ENCODE measurements around the gene AGAP1.
"Not testable (repeated sequence)": the region's sequence is repeated elsewhere in the genome, so short reads cannot be mapped to it uniquely, and the experiment has no call there.

AGAP1 gene

DNA sequence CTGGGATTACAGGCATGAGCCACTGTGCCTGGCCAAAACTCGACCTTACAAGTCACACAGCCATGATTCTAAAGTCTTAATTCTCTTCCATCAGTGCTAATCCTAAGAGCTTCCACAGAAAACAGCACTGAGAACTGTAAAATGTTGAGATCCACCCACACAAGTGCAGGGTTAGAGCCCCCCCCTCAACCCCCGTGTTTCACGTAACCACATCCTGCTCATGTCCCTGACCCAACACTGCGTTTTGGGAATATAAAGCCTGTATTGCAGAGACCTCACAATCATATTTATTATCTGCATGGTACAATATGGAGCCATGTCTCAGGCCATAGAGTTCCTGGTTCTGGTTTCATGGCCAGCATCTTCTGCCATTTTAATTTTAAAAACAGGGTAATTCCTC, 563.5 kb downstream of the AGAP1 start:
- Histone ChIP-seq H3K4me3 (no peak overlapping the region), H3K27ac (no peak overlapping the region)
- TF ChIP-seq, protein P1, sequence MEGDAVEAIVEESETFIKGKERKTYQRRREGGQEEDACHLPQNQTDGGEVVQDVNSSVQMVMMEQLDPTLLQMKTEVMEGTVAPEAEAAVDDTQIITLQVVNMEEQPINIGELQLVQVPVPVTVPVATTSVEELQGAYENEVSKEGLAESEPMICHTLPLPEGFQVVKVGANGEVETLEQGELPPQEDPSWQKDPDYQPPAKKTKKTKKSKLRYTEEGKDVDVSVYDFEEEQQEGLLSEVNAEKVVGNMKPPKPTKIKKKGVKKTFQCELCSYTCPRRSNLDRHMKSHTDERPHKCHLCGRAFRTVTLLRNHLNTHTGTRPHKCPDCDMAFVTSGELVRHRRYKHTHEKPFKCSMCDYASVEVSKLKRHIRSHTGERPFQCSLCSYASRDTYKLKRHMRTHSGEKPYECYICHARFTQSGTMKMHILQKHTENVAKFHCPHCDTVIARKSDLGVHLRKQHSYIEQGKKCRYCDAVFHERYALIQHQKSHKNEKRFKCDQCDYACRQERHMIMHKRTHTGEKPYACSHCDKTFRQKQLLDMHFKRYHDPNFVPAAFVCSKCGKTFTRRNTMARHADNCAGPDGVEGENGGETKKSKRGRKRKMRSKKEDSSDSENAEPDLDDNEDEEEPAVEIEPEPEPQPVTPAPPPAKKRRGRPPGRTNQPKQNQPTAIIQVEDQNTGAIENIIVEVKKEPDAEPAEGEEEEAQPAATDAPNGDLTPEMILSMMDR (IDR thresholded peaks at IDR 0.05) = no peak
- no peak for DNase-seq (ENCODE audit: low spot score)

DNA sequence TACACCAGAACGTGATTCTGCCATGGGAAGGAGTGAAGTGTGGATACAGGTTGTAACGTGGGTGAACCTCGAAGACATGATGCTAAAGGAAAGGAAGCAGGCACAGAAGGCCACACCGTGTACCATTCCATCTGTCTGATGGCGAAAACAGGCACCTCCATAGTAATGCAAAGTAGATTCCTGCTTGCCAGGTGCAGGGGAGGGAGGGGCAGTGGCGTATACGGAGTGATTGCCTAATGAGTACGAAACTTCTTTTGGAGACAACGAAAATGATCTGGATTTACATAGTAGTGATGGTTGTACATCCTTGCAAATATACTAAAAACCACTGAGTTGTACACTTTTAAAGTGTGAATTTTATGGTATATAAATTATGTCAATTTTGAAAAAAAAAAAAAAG, 567.7 kb downstream of the AGAP1 start:
- Histone ChIP-seq H3K4me3 (no peak overlapping the region), H3K27ac (no peak overlapping the region)
- DNase-seq (ENCODE audit: low spot score) = no peak
- TF ChIP-seq, protein P1 (IDR thresholded peaks at IDR 0.05) = no peak

DNA sequence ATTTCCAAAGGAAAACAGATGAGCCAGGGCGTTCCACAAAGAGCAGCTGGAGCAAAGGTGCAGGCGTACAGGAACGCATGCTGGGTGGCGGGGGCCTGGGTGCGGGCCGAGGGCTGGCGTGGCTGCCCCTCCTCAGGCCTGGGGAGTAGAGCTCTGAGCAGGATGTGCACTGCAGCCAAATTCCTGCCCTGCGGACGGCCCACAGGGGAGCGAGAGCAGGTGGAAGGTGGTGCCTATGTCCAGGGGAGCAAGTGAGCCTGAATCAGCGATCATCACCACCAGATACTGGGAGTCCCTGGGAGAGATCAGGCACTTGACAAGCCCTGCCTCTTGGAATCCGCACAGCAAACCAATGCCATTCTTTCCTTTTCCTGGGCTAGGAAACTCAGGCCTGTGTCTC, 568.1 kb downstream of the AGAP1 start:
- TF ChIP-seq, protein P1 (IDR thresholded peaks at IDR 0.05) = no peak
- DNase-seq (ENCODE audit: low spot score) = no peak
- H3K27ac ChIP-seq = no peak overlapping the region
- H3K4me3 ChIP-seq = no peak overlapping the region

DNA sequence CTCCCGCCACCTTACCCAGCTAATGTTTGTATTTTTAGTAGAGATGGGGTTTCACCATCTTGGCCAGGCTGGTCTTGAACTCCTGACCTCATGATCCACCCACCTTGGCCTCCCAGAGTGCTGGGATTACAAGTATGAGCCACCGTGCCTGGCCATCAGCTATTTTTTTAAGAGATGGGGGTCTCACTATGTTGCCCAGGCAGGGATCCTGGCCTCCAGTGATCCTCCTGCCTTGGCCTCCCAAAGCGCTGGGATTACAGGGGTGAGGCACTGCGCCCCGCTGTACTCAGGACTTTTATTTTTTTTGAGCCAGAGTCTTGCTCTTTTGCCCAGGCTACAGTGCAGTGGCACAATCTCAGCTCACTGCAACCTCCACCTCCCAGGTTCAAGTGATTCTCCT, 569.0 kb downstream of the AGAP1 start:
- H3K4me3 ChIP-seq; H3K27ac ChIP-seq; DNase-seq (ENCODE audit: low spot score): not testable (repeated sequence)

DNA sequence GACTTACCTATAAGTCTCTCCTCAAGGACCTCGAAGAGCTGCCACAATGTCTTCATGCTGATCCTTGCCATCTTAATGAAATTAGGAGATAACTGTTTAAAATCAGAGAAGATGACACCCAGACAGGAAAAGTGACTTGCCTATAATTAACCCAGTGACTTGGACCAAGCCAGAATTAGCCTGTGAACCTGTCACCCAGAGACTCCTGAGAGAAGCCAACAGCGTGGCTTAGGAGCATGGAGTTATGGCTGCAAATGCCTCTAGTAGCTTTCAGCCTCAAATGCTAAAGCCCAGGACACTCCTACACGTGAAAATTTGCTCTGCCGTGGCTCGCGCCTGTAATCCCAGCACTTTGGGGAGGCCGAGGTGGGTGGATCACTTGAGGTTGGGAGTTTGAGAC, 570.2 kb downstream of the AGAP1 start:
- H3K4me3 ChIP-seq = no peak overlapping the region
- TF ChIP-seq, protein P1 (IDR thresholded peaks at IDR 0.05) = no peak
- DNase-seq (ENCODE audit: low spot score) = no peak
- H3K27ac ChIP-seq = no peak overlapping the region

DNA sequence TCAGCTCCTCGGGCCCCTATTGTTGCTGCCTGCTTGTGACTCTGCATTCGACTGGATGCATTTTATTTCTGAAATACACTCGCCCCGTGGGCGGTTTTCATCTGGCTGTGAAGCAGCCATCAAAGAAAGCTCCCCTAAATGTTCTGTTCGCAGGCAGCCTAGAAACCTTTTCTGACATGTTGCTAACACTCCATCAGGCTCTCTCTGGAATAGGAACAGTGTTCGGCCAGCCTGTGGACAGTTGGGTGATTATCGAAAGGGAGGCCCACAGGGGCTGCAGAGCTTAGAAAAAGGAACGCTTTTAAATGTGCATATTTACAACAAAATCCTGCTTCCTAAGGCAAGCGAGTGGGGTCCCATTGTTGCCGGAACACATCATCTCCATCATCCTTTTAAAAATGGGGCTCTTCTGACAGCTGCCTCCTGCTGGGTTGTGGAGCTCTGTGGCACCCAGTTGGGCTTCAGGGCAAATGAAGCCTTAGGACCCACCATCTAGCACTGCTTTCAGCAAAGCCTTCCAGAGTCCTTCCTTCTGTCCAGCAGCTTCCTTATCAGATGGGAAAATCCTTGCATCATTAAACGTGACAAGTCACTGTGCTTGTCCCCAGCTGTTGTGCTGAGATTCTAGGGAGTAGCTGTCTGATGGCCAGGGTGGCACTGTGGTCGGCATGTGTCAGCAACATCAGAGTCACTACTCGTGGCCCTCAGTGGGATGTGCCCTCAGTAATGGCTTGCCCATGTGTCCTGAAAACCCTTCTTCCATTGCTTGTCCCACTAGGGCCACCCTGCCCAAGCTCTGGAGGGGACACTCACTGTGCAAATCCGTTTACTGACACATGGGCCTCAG, 571.7 kb downstream of the AGAP1 start:
- no peak for DNase-seq (ENCODE audit: low spot score)
- no peak overlapping the region for H3K4me3 ChIP-seq
- TF ChIP-seq, protein P1 (IDR thresholded peaks at IDR 0.05) = no peak
- H3K27ac ChIP-seq = no peak overlapping the region

DNA sequence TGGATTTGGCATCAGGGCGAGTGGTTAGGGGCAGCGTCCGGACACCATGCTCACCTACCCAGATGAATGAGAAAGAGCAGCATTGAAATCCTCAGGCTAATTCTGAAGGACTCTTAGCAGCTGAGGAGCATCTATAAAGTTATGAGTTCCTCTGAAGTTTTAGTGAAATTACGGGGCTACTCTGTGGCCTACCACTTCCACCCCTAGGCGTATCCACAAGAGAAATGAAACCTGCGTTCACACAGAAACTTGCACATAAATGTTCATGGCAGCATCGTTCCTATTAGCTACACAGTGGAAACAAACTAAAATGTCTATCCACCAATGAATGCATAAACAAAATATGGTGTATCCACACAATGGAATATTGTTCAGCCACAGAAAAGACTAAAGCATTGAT, 576.4 kb downstream of the AGAP1 start:
- H3K27ac ChIP-seq = no peak overlapping the region
- DNase-seq (ENCODE audit: low spot score) = no peak
- no peak overlapping the region for H3K4me3 ChIP-seq
- TF ChIP-seq, protein P1 (IDR thresholded peaks at IDR 0.05) = no peak
